Measurements from ENCODE around the gene LTBP1.

GRCh38 chr2:33321876-33322483 is 375.2 kb downstream of the LTBP1 start:
- TF ChIP-seq CTCF (conservative IDR thresholded peaks at IDR 0.05; ENCODE audit: low read length) (no peak), EZH2phosphoT487 (IDR thresholded peaks at IDR 0.05; ENCODE audit: borderline replicate concordance, low read depth, low read length) (no peak)
